ENCODE results near the gene C1QTNF9. TPM values are rescaled to one million over a fixed set of nuclear protein-coding genes. Genes with fewer than 3 reads are reported as not detected.
"Not testable (repeated sequence)": the region's sequence is repeated elsewhere in the genome, so short reads cannot be mapped to it uniquely, and the experiment has no call there.

C1QTNF9 gene, protein sequence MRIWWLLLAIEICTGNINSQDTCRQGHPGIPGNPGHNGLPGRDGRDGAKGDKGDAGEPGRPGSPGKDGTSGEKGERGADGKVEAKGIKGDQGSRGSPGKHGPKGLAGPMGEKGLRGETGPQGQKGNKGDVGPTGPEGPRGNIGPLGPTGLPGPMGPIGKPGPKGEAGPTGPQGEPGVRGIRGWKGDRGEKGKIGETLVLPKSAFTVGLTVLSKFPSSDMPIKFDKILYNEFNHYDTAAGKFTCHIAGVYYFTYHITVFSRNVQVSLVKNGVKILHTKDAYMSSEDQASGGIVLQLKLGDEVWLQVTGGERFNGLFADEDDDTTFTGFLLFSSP
- 10 to 100 TPM in 1 of 10 donors, 1 to 10 TPM in 9; 2.3 to 13.2 (median 5.5) TPM for polyA plus RNA-seq (ENCODE audit: insufficient read length in 10 of 10)
- long read RNA-seq, donor 1, partial matches to known transcripts: 0 of 1 reads
- long read RNA-seq, donor 1, other reads (novel, unspliced or antisense): 0 of 1 reads
- long read RNA-seq, donor 2: 0 reads
- long read RNA-seq, donor 3: 0 reads
- long read RNA-seq, donor 4: 0 reads
- long read RNA-seq, donor 5: 0 reads
- long read RNA-seq, donor 6, partial matches to known transcripts: 0 of 2 reads
- long read RNA-seq, donor 6, other reads (novel, unspliced or antisense): 0 of 2 reads
- long read RNA-seq, donor 7, partial matches to known transcripts: 0 of 2 reads
- long read RNA-seq, donor 7, other reads (novel, unspliced or antisense): 0 of 2 reads
- long read RNA-seq, donor 8, partial matches to known transcripts: 0 of 1 reads
- long read RNA-seq, donor 8, other reads (novel, unspliced or antisense): 0 of 1 reads
- long read RNA-seq, donor 9: 0 reads

DNA sequence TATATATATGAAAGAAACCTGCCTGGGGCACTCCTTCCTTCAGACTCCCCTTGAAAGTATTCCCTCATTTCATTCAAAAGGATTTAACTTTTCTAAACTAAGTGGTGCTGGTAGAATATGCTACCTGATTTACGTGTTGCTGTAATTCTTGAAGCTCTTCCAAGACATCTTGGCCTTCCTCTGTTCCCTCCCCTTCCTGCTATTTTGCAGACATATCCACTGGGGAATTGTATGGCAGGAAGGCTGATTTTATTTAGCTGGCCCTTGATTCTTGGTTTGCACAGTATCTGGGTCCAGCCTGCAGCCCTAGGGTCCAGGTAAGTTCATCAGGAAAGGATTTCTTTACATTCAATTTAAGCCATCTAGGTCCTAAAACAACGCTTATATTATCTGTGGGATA is at the start of gene C1QTNF9:
TSS of gene C1QTNF9 (plus strand) at position 281 of the 400 bp plus-strand sequence. CDS start 6,424 bp downstream, outside the sequence.
- not testable (repeated sequence) for DNase-seq

DNA sequence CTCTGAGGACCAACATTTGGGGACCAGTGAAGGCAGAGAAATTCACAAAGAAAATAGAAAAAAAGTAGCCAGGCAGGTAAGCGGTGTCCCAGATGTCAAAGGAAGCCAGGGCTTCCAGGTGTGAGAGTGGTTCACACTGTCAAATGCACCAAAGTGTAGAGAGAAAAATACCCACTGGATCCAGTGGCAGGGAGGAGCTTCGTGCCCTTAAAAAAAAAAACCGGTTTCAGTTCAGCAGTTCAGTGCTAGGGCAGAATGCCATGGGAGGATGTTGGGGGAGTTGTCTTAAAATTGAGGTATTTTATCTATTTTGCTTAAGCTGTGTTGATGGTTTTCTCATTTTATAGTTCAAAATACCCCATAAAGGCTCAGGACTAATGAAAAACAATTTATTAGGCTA is 47.8 kb upstream of the C1QTNF9 start:
- DNase-seq: no peak

DNA sequence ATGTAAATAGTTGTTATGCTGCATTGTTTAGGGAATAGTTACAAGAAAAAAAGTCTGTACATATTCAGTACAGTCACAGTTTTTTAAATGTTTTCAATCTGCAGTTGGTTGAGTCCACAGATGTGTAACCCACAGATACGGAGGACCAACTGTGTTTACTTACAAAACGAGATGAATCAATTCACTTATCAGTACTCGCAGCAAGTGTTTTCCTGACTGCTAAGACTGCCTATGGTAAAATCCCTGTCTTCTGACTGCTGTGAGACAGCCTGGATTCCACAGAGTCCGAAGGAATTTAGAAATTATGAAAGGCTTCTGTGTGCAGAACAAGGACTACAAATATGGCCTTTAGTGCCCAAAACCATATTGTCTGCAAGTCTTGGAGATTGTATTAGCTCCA is 45.7 kb upstream of the C1QTNF9 start:
- no peak for DNase-seq

DNA sequence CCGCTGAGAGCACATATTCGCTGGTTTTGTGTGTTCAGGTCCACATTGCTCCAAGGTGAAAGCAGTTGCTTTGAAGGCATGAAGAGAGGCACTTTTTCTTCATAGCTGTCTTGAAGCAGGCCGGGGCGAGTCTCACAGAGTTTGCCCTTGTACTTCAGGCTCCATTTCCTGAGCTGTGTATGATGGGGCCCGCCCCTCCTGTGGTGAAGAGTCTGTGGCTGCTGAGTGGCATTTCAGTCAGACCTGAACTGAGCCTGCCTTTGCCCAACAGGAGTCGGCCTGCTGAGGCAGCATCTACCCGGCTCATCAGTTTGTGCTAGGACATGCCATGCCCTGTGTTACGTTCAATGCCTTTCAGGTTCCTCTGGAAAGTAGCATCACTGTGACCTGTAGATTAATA is 44.4 kb upstream of the C1QTNF9 start:
- no peak for DNase-seq

DNA sequence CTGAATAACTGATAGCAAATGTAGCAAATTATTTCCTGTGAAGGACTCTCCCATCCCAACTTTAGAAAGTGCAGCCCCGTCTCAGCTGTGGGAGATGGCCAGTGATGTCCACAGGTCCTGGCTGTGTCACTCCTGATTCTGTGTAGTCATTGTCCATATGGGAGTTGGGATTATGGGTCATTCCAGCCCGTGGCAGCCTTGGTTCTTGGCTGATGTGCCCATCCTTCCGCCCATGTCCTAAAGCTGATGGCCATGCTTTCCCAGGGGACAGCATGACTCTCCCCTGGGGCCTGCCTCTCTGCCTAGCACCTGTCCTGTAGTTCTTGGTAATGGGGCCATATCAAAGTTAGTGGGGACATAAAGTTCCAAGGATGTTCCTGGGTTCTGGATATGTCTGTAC is 43.9 kb upstream of the C1QTNF9 start:
- DNase-seq: no peak

DNA sequence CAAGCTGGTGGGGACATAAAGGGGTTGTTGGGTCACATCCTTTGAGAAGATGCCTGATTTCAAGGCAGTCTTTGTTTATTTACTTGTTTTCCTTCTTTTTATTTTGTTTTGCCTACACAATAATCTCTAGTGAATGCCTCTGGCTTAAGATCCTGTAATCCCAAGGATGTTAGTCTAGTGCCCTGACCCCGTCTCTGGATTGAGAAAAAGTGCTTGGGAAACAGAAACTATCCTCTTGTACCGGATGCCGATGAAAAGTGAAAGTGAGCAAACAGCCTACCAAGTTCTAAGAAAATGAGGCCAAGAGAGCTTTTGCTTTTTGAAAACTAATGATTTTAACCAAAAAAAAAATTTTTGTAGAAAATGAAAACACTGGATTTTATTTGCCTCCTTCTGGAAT is 42.1 kb upstream of the C1QTNF9 start:
- no peak for DNase-seq

DNA sequence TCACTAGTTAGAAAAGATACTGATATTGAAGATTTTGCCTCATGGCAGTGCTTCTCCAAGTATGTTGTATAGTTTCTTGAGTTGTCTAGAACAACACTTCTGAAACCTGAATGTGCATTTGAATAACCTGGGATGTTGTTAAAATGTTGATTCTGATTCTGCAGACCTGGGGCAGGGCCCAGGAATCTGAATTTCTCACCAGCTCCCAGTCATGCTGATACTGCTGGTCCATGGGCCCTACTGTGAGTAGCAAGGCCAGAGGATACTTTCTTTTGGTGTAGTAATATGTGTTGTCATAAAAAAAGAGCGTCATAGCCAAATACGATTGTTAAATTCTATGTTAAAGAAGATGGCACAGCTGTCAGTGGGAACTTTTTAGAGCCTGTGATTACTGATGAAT is 41.6 kb upstream of the C1QTNF9 start:
- DNase-seq: no peak

DNA sequence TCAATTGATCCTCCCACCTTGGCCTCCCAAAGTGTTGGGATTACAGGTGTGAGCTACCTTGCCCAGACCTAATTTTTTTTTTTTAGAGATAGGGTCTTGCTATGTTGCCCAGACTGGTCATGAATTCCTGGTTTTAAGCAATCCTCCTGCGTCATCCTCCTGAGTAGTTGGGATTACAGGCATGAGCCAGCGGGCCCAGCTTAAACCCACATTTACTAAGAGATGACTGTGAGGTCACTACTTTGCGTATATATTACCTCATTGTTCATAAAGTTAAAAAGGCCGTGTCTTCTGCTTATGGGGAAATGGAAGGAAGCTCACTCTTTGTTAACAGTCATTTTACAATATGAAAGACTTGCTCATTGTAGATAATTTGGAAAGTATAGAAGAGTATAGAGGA is 39.6 kb upstream of the C1QTNF9 start:
- no peak for DNase-seq

DNA sequence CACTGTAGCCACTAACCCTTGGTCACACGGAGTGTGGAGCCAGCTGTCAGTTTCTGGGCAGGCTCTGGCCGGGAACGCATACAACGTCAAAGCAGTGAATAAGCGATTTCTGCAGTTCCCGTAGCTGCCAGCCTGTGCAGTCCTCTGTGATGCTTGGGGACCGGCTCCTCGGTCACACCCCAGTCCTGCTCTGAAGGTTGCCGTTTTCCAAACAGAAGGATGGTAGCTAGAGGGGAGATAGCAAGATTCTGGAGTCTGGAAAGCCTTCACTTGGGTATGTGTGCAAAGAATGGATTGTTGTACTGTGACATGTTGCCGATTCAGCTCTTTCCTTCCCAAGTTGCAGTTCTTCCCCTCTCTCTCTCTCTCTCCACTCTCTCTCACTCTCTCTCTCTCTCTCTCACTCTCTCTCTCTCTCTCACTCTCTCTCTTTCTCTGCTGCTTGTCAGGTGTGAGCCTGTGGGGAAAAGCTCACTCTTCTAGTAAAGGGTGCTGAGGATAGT is 38.7 kb upstream of the C1QTNF9 start:
- DNase-seq: peak; percentile 29 to 75 (median 31)

DNA sequence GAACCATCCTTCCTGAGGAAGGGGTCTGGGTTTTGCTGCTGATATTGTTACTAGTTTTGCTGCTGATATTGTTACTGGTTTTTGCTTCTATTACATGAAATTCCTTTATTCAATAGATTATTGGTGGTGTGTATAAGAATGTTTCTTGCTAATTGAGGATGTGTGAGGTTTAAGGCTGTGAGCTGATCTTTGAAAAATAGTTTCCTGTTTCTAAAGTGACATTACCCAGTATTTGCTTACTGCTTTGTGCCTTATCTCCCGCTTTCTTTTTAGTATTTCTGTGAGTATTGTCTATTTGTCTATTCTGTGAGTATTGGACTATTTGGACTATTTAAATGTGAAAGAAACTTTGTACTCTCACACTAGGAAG is 38.2 kb upstream of the C1QTNF9 start:
- no peak for DNase-seq

DNA sequence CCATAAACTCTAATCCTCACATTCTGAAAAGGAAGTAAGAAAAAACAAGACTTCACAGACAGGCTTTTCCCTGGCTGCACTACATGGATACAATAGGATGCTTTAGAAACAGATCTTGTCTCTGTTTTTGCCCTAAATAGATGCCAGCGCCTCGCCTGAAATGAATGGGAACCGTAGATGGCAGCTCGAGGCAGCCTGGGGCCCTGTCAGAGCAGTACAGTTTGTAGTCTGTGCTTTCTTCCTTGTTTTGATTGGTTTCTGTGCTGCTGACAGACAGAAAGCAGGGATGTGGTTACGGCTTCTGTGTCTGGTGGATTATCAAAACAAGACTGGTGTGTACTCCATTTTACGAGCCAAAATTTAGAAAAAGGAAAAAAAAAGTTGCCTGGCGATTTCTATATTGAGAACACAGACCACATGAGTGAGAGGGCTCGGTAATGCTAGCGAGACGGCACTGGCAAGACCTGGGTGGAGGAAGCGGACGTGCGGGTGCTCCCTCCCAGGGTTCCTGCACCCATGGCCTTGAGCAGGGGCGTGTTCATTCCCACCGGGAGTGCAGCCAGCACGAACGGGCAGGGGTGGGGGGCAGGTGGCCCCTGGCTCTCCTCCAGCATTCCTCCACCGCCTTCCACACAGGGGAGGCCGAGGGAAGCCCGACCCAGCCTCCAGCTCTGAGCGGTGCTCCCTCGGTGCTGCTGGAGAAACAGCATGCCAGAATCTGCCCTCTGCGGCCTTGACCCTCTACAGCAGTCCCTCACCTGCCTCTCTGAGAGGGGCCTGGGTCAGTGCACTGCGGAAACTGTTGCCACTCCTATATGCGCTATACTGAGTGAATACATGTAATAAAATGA is 37.6 kb upstream of the C1QTNF9 start:
- peak; percentile 19 to 61 (median 25) for DNase-seq

DNA sequence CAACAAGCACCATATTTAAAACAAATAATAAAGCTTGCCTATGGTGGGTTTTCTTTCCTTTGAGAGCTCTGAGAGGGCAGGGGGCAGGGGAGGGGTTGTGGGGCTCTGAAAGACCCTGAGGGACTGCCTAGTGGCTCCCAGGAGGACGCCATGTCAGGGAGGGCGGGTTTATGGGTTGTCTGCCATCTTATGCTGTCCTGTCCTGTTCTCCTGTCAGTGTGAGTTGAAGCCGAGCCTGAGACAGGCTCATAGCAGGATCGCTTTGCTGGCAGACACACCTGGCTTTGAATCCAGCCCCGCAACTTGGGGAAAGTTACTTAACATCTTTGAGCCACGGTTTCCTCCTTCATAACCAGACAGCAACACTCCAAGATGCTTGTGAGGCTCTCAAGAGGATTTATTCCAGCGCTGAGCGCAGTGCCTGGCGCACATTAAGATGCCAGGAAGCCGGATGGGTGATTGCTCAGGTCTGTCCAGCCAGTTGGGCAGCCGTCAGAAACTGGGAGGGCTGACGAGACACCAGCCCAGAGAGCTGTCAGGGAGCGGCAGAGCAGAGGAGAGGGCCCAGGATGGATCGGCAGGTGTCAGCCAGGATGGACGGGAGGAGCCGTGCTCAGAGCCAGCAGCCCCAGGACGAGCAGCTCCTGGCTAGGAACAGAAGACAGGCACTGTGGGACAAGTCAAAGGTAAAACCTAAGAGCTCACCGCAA is 36.8 kb upstream of the C1QTNF9 start:
- no peak for DNase-seq

DNA sequence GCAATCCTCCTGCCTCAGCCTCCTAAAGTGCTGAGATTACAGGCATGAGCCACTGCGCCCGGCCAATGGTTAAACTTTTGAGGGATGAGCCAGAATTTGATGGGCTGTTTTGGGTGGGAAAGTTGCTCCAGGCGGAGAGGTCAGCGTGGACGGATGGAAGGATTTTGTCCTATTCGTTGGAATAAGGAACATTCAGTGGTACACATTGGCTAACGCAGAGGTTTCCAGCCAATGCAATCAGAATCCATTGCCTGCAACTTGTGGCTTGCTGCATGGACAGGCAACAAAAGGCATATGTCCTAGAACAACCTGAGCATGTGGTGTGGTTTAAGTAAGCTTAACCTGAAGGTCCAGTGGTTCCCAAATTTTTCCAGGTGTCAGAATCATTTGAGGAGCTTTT is 35.5 kb upstream of the C1QTNF9 start:
- DNase-seq: no peak

DNA sequence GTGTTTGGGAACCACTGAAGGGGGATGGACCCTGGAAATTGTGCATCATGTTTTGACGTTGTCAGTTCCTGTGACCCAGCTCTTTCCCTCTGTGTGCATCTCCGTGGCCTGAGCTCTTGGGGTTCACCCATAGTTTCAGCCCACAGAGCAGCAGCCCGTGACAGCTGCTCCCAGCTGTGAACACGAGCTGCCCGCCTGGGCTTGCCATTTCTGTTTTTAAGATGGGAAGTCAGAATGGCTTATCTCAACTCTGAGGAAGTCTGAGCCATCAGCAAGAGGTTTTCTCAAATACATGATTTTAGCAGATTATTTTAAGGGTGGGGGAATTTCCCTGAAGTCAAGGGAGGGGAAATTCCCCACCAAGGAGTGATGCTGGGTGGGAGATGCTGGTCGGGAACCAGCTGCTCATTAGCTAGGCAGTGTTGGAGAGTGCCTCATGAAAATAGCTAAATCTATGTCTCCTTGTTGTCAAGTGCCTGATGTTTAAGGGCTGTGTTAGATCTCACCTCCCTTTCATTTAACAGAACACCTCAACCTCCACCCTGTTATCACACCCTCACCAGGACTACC is 34.8 kb upstream of the C1QTNF9 start:
- DNase-seq: peak in 2 of 3 donors; percentile 7 to 42

DNA sequence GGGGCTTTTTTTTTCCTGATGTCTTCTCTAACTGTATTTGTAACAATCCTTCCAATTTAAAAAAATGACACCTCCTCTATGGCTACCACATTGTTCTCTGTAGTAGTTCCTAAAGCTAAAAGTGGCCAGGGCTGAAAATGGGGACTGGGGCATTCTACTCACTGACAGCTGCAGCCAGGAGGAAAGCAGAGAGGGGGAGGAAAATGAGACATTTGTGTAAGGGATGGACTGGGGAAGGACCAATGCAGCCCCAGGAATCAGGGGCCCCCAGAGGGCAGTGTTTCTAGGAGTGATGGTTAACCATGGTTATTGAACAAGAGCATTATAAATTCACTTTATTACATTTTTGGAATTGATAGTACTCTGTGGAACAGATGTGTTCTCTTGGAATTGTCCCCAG is 34.3 kb upstream of the C1QTNF9 start:
- no peak for DNase-seq

DNA sequence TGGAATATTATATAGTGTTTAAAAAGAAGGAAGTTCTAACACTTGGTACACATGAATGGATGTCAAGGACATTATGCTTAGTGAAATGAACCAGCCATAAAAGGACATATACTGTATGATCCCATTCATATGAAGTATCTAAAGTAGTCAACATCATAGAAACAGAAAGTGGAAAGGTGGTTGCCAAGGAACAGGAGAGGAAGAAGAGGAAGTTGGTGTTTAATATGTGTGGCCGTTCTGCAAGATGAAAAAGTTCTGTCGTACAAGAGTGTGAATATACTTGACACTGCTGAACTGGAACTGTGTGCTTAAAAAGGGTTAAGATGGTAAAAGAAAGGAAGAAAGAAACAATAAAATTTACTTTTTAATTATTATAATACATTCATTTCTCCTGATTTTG is 33.1 kb upstream of the C1QTNF9 start:
- no peak for DNase-seq

DNA sequence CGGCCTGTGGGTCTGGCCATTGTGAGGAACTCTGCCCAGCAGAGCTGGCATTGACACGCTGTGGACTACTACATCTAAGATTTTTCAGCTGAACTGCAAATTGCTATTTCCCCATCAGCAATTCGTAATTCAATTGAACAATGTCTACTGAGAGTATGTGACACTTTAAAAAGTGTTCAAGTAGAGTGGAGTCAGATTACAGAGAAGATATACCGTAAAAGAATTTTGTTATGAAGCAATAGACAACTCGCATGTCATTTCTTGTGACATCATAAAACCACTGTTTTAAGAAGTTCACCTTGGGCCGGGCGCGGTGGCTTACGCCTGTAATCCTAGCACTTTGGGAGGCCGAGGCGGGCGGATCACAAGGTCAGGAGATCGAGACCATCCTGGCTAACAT is 32.5 kb upstream of the C1QTNF9 start:
- no peak for DNase-seq

DNA sequence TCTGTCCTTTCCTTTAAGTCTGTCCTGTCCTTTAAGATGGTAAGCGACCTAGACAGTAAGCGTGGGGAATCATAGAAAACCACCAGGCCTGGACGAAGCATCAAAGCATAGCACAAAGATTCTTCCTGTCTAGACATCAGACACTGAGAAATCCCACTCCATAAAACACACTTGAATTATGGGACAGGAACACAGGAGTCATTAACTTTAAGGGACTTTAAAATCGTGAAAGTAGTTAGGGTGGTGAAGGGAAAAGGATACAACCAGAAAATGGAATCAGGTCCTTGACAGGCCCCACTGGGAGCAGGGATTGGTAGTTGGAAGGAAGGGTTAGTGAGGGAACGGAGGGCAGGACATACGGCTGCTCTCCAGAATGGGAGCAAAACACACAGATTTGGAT is 31.6 kb upstream of the C1QTNF9 start:
- DNase-seq: no peak

DNA sequence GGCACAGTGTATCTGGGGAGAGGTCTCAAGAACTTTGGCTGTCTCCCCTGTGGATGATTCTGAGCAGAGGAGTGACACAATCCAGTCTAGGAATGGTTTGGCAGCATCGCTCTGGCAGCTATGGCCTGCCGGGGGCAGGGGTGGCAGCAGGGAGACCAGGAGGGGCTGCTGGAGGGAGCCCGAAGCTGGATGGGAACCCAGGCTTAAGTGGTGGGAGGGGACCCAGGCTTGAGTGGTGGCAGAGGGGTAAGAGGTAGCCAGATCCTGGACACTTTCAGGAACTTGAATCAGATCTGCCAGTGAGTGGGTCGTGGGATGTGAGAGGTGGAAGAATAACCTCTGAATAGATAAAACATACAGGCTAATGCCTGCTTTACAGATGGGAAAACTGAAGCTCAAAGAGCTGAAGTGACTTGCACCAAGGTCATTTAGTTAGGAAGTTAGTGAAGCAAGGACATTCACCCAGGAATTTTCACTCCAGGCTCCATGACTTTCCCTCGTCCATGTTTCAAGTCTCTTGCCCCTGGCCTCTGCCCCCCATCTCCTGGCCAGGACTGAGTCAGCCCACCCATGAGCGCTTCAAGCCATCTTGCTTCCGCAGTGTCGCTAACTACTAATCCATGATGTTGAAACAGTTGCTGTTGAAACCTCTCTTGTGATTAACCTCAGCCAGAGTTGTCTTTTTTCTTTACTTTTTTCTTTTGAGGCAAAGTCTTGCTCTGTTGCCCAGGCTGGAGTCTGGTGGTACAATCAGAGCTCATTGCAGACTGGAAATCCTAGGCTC is 29.9 kb upstream of the C1QTNF9 start:
- DNase-seq: no peak

DNA sequence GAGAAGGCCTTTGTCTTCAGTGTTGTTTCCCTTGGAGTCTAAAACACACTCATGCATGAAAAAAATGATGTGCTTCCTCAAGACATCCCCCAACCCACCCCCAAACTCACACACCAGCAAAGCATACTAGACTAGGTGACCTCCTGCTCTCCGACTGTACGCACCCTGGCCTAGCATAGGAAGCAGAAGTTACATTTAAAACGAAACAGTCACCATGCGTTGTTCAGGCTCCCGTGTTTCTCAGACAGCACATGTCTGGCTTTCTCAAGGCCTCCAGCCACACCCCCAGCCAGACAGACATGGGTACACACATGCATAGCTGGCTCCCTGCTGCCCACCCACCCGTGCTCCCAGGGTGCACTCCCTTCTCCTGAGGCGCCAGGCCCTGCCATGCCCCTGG is 28.7 kb upstream of the C1QTNF9 start:
- no peak for DNase-seq

All from muscle of back (tissue), 13 donors.